ENCODE results near the gene GNG10.

DNA sequence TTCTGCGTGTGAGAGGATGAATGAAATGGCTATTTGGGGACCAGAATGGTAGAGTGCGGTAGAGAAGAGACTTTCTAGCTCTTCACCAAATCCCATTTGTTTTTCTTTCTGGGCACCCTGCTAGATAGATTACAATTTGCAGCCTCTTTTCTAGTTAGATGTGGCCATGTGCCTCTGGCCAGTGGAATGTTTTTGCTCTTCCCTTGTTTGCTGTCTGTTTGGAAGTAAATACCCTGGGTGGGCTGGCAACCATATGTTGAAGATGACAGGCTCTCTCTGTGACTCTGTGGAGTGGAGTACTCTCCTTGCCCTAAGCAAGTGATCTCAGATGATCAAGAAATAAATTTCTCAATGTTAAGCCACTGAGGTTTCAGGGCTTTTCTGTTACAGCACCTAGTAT, 12.9 kb downstream of the GNG10 start:
- TF ChIP-seq, protein P1, sequence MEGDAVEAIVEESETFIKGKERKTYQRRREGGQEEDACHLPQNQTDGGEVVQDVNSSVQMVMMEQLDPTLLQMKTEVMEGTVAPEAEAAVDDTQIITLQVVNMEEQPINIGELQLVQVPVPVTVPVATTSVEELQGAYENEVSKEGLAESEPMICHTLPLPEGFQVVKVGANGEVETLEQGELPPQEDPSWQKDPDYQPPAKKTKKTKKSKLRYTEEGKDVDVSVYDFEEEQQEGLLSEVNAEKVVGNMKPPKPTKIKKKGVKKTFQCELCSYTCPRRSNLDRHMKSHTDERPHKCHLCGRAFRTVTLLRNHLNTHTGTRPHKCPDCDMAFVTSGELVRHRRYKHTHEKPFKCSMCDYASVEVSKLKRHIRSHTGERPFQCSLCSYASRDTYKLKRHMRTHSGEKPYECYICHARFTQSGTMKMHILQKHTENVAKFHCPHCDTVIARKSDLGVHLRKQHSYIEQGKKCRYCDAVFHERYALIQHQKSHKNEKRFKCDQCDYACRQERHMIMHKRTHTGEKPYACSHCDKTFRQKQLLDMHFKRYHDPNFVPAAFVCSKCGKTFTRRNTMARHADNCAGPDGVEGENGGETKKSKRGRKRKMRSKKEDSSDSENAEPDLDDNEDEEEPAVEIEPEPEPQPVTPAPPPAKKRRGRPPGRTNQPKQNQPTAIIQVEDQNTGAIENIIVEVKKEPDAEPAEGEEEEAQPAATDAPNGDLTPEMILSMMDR (tag by site-specific recombination; IDR thresholded peaks at IDR 0.05): no peak
- TF ChIP-seq ZNF843 (tag by site-specific recombination; IDR thresholded peaks at IDR 0.05): no peak
- TF ChIP-seq ZNF549 (tag by site-specific recombination; IDR thresholded peaks at IDR 0.05): no peak
- TF ChIP-seq ZNF133 (tag by site-specific recombination; IDR thresholded peaks at IDR 0.05): no peak
- TF ChIP-seq, protein P2, sequence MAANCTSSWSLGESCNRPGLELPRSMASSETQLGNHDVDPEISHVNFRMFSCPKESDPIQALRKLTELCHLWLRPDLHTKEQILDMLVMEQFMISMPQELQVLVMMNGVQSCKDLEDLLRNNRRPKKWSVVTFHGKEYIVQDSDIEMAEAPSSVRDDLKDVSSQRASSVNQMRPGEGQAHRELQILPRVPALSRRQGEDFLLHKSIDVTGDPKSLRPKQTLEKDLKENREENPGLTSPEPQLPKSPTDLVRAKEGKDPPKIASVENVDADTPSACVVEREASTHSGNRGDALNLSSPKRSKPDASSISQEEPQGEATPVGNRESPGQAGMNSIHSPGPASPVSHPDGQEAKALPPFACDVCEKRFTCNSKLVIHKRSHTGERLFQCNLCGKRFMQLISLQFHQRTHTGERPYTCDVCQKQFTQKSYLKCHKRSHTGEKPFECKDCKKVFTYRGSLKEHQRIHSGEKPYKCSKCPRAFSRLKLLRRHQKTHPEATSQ (tag by site-specific recombination; IDR thresholded peaks at IDR 0.05): no peak
- no peak for TF ChIP-seq ZNF76 (tag by site-specific recombination; IDR thresholded peaks at IDR 0.05; ENCODE audit: borderline replicate concordance, low read depth)
